Common myeloid progenitor, CD34-positive (primary cell): ENCODE measurements around the gene RTP5.

Experiments used
- CTCF ChIA-PET: fragments of 350-600 bp; sonication (Branson Sonifier 250); formaldehyde crosslinking; loops from one replicate; lab custom pipeline; 2021; ENCODE audit warnings: antibody characterized with exemption; lab: Charles Lee
- POLR2A ChIA-PET: fragments of 350-600 bp; sonication (Branson Sonifier 250); formaldehyde crosslinking; loops from one replicate; lab custom pipeline; 2021; ENCODE audit warnings: antibody characterized with exemption; lab: Charles Lee
- DNase-seq, 3 donors: peaks; one replicate each; pipeline versions ENCODE4 v3.0.0 to v3.0.0-alpha.2; 2013
- H3K27ac ChIP-seq, 2 experiments: 1 replicate in 1 of 2; 2 replicates in 1 of 2; pipeline ENCODE4 v1.7.0; 2013; ENCODE audit warnings: inconsistent platforms in 2 of 2, low read length in 2 of 2, mild to moderate bottlenecking in 2 of 2, low read depth in 1 of 2, moderate library complexity in 1 of 2; ENCODE audit not compliant: severe bottlenecking in 2 of 2, insufficient read depth in 1 of 2, poor library complexity in 1 of 2
- H3K27me3 ChIP-seq, 5 experiments: replicated peaks in 2 of 5; 1 replicate in 3 of 5; 2 replicates in 2 of 5; pipeline versions ENCODE4 v1.6.1 to v1.7.0; 2013; ENCODE audit warnings: low read length in 4 of 5, mild to moderate bottlenecking in 2 of 5, moderate library complexity in 2 of 5, inconsistent platforms in 1 of 5; ENCODE audit not compliant: insufficient read depth in 5 of 5, control insufficient read depth in 4 of 5
- H3K36me3 ChIP-seq, 4 experiments: 1 replicate in 2 of 4; 2 replicates in 2 of 4; pipeline versions ENCODE4 v1.6.1 to v1.7.0; 2013; ENCODE audit warnings: low read length in 3 of 4, control low read depth in 1 of 4, mild to moderate bottlenecking in 1 of 4; ENCODE audit not compliant: control insufficient read depth in 4 of 4, insufficient read depth in 4 of 4
- H3K4me1 ChIP-seq, 4 experiments: 1 replicate in 3 of 4; 2 replicates in 1 of 4; pipeline versions ENCODE4 v1.6.1 to v1.7.1; 2013; ENCODE audit warnings: low read length in 3 of 4, mild to moderate bottlenecking in 3 of 4, control low read depth in 1 of 4, inconsistent platforms in 1 of 4, moderate library complexity in 1 of 4; ENCODE audit not compliant: control insufficient read depth in 4 of 4, insufficient read depth in 4 of 4; ENCODE audit errors: control extremely low read depth in 1 of 4
- H3K4me3 ChIP-seq, 7 experiments: 1 replicate in 4 of 7; 2 replicates in 3 of 7; pipeline versions ENCODE4 v1.5.1 to v1.7.0; 2013; ENCODE audit warnings: mild to moderate bottlenecking in 7 of 7, low read length in 6 of 7, moderate library complexity in 6 of 7, inconsistent platforms in 2 of 7, low read depth in 2 of 7, control low read depth in 1 of 7; ENCODE audit not compliant: insufficient read depth in 4 of 7, control insufficient read depth in 1 of 7; ENCODE audit errors: extremely low read depth in 1 of 7
- H3K9me3 ChIP-seq, 5 experiments: 1 replicate in 4 of 5; 2 replicates in 1 of 5; pipeline versions ENCODE4 v1.6.1 to v1.7.1; 2013; ENCODE audit warnings: low read length in 4 of 5, mild to moderate bottlenecking in 2 of 5, inconsistent platforms in 1 of 5, low read depth in 1 of 5, moderate library complexity in 1 of 5; ENCODE audit not compliant: control insufficient read depth in 4 of 5, insufficient read depth in 2 of 5; ENCODE audit errors: control extremely low read depth in 1 of 5
- WGBS: methylation state at CpG from one replicate; pipeline ENCODE4 v1.1.5; 2013; ENCODE audit not compliant: insufficient coverage; 5-methylcytosine and 5-hydroxymethylcytosine counted together

The RTP5 gene

GRCh38 chr2:241850544-241851324 lies 18.8 kb upstream of the RTP5 start:
- CTCF ChIA-PET, result interaction anchor here (0.8 to 1.2 kb wide), 3 partner anchors 8 to 34 kb away, joined by 3 read pairs; no protein-coding TSS in a partner anchor

GRCh38 chr2:241851325-241852115 lies 18.0 kb upstream of the RTP5 start:
- DNase-seq, result no peak
- H3K4me3 ChIP-seq, result no peak overlapping the region
- H3K4me1 ChIP-seq, result peaks cover 0 to 26% (median 19%) of the 10 kb centered on the region in 4 experiments
- H3K27me3 ChIP-seq, result no peaks in the 10 kb centered on the region
- ChIA-PET POLR2A (no interaction called here), CTCF (interaction anchor here (1.0 to 1.2 kb wide), 2 partner anchors 9 to 34 kb away, joined by 3 read pairs; no protein-coding TSS in a partner anchor)
- no peaks in the 10 kb centered on the region for H3K36me3 ChIP-seq
- H3K9me3 ChIP-seq, result no peaks in the 10 kb centered on the region
- H3K27ac ChIP-seq, result no peak overlapping the region
- WGBS, result 98% methylated on average over 9 of the region's 26 CpGs

More at GRCh38 chr2:241850544-241851324, 18.8 kb upstream of the RTP5 start:
- Histone ChIP-seq H3K27ac (no peak overlapping the region), H3K27me3 (no peaks in the 10 kb centered on the region), H3K4me3 (no peak overlapping the region), H3K9me3 (no peaks in the 10 kb centered on the region), H3K4me1 (peaks cover 0 to 26% (median 19%) of the 10 kb centered on the region in 4 experiments), H3K36me3 (no peaks in the 10 kb centered on the region)
- 96% methylated on average over 26 of the region's 27 CpGs for WGBS
- POLR2A ChIA-PET, result no interaction called here
- no peak for DNase-seq

- no peak for DNase-seq
- no peak overlapping the region for H3K27ac ChIP-seq
- peaks cover 0 to 26% (median 19%) of the 10 kb centered on the region in 4 experiments for H3K4me1 ChIP-seq
- H3K36me3 ChIP-seq, result no peaks in the 10 kb centered on the region
- no peaks in the 10 kb centered on the region for H3K9me3 ChIP-seq
- ChIA-PET CTCF (interaction anchor here (1.1 kb wide), 1 partner anchor 8 kb away, joined by 4 read pairs; no protein-coding TSS in a partner anchor), POLR2A (no interaction called here)
- H3K4me3 ChIP-seq, result no peak overlapping the region
- 96% methylated on average over 35 of the region's 39 CpGs for WGBS
- no peaks in the 10 kb centered on the region for H3K27me3 ChIP-seq
Measured at GRCh38 chr2:241852116-241852980, 17.2 kb upstream of the RTP5 start.

- POLR2A ChIA-PET, result interaction anchor here (0.6 kb wide), 1 partner anchor 8 kb away, joined by 3 read pairs; no protein-coding TSS in a partner anchor
- WGBS, result 96% methylated on average over 8 of the region's 10 CpGs
- CTCF ChIA-PET, result interaction anchor here (0.8 to 2.9 kb wide), 3 partner anchors 9 to 16 kb away, joined by 3 to 11 read pairs (median 4); no protein-coding TSS in a partner anchor
Measured at GRCh38 chr2:241852981-241853631, 16.4 kb upstream of the RTP5 start.

GRCh38 chr2:241853651-241854341 lies 15.7 kb upstream of the RTP5 start:
- H3K36me3 ChIP-seq, result no peaks in the 10 kb centered on the region
- H3K4me3 ChIP-seq, result no peak overlapping the region
- WGBS, result 91% methylated on average over 26 of the region's 27 CpGs
- H3K4me1 ChIP-seq, result peaks cover 0 to 28% (median 21%) of the 10 kb centered on the region in 4 experiments
- H3K27me3 ChIP-seq, result no peaks in the 10 kb centered on the region
- ChIA-PET POLR2A (no interaction called here), CTCF (interaction anchor here (0.8 to 2.9 kb wide), 5 partner anchors 9 to 24 kb away, joined by 3 to 11 read pairs (median 3); no protein-coding TSS in a partner anchor)
- no peaks in the 10 kb centered on the region for H3K9me3 ChIP-seq
- no peak overlapping the region for H3K27ac ChIP-seq
- peak in 2 of 3 donors; percentile 50 to 60 for DNase-seq

More at GRCh38 chr2:241852981-241853631, 16.4 kb upstream of the RTP5 start:
- no peak overlapping the region for H3K27ac ChIP-seq
- no peak overlapping the region for H3K4me3 ChIP-seq
- no peak for DNase-seq
- H3K9me3 ChIP-seq, result no peaks in the 10 kb centered on the region
- peaks cover 0 to 26% (median 19%) of the 10 kb centered on the region in 4 experiments for H3K4me1 ChIP-seq
- H3K27me3 ChIP-seq, result no peaks in the 10 kb centered on the region
- H3K36me3 ChIP-seq, result no peaks in the 10 kb centered on the region
